HG03280 (cell line): Measurements from ENCODE around the gene FGF3.
"Not testable (repeated sequence)": the region's sequence is repeated elsewhere in the genome, so short reads cannot be mapped to it uniquely, and the experiment has no call there.

Experiments
- ATAC-seq: cut with Tn5 transposase; IDR thresholded peaks from one replicate; pipeline ENCODE4 v1.9.1; 2021; ENCODE audit warnings: mild to moderate bottlenecking, moderate library complexity; ENCODE audit not compliant: unreplicated experiment

The FGF3 gene

GRCh38 chr11:69774354-69775162 is 44.7 kb downstream of the FGF3 start:
- no peak for ATAC-seq

- ATAC-seq = no peak
These were observed 45.4 kb downstream of the FGF3 start for GRCh38 chr11:69773626-69774353.

DNA sequence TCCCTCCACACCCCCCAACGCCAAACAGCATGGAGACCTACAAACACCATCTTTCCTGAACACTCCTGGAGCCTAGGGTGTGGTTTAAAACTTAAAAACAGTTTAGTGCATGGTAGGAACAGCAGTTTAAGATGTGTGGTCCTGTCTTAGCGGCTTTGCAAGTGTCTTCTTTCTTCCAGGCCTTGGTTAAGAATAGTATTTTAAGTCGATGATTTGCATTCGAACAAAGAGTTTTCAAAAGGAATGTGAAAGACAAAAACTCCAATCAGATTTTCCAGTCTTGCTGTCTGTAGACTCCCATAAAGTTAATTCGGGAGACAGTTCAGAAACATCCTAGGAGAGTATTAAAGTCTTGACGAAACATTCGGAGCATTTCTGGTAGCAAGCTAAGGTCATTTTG is 47.8 kb downstream of the FGF3 start:
- no peak for ATAC-seq

DNA sequence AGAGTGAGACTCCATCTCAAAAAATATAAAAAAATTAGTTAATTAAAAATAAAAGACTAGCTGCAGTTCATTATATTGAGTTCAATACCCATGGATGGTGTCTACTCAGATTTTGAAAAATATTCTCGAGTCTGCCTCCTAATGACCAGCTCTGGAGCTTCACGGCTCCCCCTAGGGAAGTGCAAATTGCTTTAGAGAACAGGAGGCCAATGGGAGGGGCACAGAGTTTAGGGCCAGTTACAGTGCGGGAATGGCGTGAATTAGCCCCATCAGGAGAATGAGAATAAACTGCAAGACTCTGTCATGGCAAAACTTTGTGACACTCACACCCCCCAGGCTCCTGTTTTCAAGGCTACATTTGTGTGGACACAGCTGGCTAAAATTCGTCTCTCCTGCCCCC is 48.7 kb downstream of the FGF3 start:
- no peak for ATAC-seq

DNA sequence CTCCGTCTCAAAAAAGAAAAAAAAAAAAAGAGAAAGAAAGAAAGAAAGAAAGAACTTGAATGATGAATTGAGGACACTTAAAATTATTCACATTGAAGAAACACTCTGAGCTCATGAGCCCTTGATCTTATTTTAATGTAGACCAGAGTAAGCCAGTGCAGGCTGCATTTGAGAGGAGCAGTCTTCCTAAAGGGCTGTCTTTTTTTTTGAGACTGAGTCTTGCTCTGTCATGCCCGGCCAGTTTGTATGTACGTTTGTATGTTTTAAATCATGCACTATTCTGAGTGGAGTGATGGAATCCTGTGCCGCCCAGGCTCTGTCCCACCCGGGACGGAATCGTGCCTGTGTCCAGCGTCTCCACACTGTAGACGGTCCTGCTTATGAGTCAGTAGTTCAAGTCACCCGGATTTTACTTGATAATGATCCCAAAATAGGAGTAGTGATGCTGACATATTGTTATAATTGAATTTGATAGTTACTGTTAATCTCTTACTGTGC is 53.7 kb downstream of the FGF3 start:
- ATAC-seq = no peak

DNA sequence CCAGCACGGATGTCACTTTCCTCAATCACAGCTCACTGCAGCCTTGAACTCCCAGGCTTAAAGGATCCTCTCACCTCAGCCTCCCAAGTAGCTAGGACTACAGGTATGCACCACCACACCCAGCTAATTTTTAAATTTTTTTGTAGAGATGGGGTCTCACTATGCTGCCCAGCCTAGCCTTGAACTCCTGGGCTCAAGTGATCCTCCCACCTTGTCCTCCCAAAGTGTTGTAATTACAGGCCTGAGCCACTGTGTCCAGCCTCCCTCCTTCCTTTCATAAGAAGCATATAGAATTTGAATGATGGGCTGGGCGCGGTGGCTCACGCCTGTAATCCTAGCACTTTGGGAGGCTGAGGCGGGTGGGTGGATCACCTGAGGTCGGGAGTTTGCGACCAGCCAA is 54.3 kb downstream of the FGF3 start:
- not testable (repeated sequence) for ATAC-seq

- ATAC-seq = no peak
These were observed 58.9 kb downstream of the FGF3 start for GRCh38 chr11:69760319-69760718.
